ENCODE measurements around the gene LIPC.

- no peak for TF ChIP-seq CTCF (IDR thresholded peaks at IDR 0.05; ENCODE audit: low read depth, low read length)
- TF ChIP-seq POLR2A (IDR thresholded peaks at IDR 0.05; ENCODE audit: extremely low read depth, insufficient read length) = no peak
Observed at GRCh38 chr15:58425185-58425584, 6.6 kb upstream of the LIPC start.
